HG03571 (cell line): ENCODE results near the gene CLEC16A.
"Not testable (repeated sequence)": the region's sequence is repeated elsewhere in the genome, so short reads cannot be mapped to it uniquely, and the experiment has no call there.

Experiments
- ATAC-seq: cut with Tn5 transposase; IDR thresholded peaks from one replicate; pipeline ENCODE4 v1.9.1; 2021; ENCODE audit not compliant: unreplicated experiment

The CLEC16A gene

GRCh38 chr16:10964891-10965326 lies 20.5 kb downstream of the CLEC16A start:
- ATAC-seq, result peak; percentile 42

GRCh38 chr16:10965440-10966061 lies 21.2 kb downstream of the CLEC16A start:
- ATAC-seq, result peak; percentile 61

- ATAC-seq, result no peak
Measured at GRCh38 chr16:10966129-10966528, 21.8 kb downstream of the CLEC16A start.

GRCh38 chr16:10966559-10966958 lies 22.2 kb downstream of the CLEC16A start:
- ATAC-seq, result not testable (repeated sequence)

GRCh38 chr16:10967986-10968385 lies 23.6 kb downstream of the CLEC16A start:
- no peak for ATAC-seq

- ATAC-seq, result no peak
Measured at GRCh38 chr16:10968498-10968897, 24.1 kb downstream of the CLEC16A start.

GRCh38 chr16:10969615-10970014 lies 25.3 kb downstream of the CLEC16A start:
- ATAC-seq, result no peak

DNA sequence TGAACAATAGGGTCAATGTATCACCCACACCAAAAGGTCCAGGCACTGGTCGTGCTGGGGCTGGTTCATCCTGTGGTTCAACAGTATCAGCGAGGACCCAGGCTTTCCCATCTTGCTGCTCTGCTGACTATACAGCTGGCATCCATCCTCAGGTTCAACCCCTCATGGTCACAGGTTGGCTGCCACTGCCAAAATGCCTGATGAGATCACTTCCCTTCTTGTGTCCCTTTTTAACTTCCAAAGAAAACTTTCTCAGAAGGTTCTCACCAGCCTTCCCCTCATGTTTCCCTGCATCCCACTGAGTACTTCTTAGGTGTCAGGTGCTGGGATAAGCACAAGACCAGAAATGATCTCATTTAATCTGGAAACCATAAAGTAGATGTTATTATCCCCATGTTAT lies 25.7 kb downstream of the CLEC16A start:
- no peak for ATAC-seq

- no peak for ATAC-seq
Measured at GRCh38 chr16:10971560-10971961, 27.2 kb downstream of the CLEC16A start.

- no peak for ATAC-seq
Measured at GRCh38 chr16:10972108-10972818, 27.9 kb downstream of the CLEC16A start.

DNA sequence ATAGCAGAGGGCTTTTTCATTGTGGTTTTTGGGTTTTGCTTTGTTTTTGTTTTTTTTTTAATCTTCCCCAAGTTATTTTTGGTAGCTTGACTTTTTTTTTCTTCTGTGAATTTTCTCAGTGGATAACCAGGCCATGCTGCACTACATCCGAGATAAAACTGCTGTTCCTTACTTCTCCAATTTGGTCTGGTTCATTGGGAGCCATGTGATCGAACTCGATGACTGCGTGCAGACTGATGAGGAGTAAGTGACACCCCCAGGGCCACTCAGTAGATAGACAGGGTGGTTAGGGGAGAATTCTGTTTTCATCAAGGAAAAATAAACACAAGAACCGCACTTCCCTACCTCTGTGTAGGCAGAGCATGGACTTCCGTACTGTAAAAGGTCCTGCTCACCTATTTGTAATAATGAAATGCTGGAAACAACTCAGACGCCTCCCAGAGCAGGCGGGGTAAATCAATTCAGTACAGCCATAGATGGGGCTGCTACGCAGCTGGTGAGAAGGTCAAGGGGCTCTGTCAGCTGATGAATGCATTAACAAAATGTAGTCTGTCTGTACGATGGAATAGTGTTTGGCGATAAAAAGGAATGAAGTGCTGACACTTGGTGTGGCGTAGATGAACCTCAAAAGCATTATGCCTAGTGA lies 28.6 kb downstream of the CLEC16A start:
- ATAC-seq, result no peak

DNA sequence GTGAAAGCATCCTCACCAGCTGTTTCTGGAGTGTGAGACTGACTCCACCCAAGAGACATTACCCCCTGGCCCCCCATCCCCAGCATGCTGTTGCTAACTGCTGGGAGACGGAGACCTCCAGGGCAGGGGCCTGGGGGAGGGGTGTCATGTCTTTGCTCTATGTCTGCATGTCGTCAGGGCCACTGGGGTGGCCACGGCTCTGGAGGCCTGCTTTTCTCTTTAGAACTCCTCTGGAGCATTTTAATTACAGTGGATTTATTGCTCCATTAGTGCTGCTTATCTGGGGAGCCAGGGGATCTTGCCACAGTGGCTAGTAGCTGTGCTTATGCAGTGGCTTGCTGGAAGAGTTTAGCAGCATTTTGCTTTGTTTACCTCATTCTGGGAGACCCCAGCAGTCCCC lies 32.3 kb downstream of the CLEC16A start:
- ATAC-seq, result no peak

DNA sequence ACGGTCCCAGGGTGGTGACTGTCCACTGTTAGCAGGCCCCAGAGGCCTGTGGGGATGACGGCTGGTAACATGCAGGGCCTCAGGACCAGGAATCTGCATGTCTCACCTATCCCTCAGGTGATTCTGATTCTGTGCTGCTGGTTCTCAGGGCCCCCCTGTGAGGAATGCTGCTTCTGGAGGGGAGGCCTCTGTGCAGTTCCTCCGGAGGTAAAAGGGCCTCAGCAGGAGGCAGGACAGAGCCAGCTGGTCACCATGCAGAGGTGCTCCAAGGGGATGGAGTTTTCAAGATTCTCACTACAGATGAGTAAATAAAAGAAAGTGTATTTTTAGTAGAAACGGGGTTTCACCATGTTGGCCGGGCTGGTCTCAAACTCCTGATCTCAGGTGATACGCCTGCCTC lies 33.8 kb downstream of the CLEC16A start:
- ATAC-seq, result no peak

DNA sequence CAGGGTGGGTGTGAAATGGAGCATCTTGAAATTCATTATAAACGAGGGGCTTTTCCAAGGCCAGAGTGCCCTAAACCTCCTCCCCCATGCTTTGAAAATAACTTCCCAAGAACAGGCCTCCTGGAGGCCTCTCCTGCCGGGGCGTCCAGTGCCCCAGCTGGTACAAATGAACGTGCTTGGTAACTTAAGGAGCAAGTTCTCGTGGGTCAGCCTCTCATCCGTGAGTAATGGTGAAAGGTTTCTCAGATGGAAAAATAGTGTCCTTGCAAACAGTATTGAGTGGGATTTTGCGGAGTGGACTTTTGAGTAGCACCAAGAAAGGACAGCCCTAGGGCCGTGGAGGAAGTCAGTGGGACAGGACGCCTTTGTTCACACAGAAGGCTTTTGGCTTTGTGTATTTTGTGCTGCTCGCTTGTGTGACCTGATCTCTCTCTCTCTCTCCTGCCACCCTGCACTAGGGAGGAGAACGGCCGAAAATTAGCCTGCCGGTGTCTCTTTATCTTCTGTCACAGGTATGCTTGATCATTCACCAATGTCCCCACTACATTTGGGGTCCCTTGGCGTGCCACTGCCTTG lies 34.6 kb downstream of the CLEC16A start:
- no peak for ATAC-seq

- ATAC-seq, result no peak
Measured at GRCh38 chr16:10979717-10980601, 35.6 kb downstream of the CLEC16A start.

DNA sequence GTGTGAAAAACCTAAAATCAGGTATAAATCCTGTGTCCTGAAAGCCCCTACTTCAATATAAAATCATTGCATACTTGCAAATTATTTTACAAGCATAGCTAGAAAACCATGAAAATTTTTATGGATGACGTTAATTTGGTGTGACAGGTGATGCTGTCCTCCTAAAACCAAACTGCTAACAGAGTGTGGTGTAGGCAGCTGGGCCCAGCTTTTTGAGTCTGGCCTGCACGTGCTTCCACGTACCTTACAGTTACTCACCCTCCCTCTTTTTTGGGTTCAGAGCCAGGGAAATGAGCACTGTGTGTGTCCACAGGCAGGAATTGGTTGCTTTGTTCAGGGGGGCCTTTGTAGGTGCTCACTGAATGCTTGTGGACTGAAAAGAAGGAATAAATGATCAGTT lies 36.4 kb downstream of the CLEC16A start:
- no peak for ATAC-seq

GRCh38 chr16:10981697-10982216 lies 37.4 kb downstream of the CLEC16A start:
- ATAC-seq, result peak; percentile 60

DNA sequence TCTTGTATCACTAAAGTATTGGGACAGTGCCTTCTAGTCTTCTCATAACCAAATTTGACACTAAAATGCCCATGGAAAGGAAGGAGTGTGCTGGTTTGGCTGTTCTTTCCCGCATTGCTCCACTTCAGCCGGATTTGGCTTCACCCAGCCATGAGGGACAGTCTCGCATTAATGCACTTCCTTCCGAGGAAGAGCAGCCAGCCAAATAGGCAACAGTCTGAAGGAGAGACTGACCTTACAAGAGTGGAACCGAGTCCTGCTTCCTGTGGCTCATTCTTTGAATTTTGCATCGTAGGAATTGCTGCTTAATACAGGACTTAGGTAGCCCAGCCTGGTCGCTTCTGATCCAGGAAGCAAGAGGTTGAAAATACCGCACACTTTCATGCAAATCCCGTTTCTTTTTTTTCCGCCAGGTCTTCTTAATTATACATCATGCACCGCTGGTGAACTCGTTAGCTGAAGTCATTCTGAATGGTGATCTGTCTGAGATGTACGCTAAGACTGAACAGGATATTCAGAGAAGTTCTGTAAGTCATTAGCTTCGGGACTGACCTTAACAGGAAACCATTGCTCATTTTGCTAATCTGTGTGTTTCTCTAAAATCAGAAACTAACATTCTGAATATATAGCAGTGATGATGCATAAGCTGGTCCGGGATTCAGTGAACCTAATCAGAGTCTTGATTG lies 38.2 kb downstream of the CLEC16A start:
- peak; percentile 51 for ATAC-seq

GRCh38 chr16:10983159-10983558 lies 38.8 kb downstream of the CLEC16A start:
- ATAC-seq, result peak; percentile 18

DNA sequence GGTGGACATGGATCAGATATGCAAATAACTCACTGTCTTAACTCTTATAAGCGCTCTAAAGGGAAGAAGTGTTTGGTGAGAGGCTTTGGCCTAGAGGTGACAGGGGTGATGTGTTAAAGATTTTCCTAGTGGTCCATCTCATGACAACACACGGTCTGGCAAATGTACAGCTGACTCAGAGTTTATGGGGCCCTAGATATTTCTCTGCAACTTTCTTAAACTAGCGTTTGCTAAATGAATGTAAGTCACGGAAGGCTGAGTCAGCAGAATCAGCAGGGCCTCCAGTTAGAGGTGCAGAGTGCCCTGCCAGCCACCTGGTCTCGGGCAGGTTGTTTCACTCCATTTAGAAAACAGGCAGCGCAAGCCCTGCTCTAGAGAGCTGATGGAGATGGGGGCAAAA lies 40.1 kb downstream of the CLEC16A start:
- no peak for ATAC-seq
